AG09309 (cell line): ENCODE results near the gene AP1AR.
A peak's percentile ranks its signal among the peaks of the same experiment; 100 is the strongest.
"Not testable (repeated sequence)": the region's sequence is repeated elsewhere in the genome, so short reads cannot be mapped to it uniquely, and the experiment has no call there.

Experiments used
- DNase-seq: peaks from one replicate; pipeline ENCODE4 v3.0.0-alpha.2; 2010; ENCODE audit warnings: low read depth
- H3K4me3 ChIP-seq: 2 replicates; pipeline ENCODE4 v1.5.1; 2011; ENCODE audit warnings: mild to moderate bottlenecking, low read depth, low read length, moderate library complexity; ENCODE audit not compliant: control insufficient read depth
- CTCF ChIP-seq: IDR thresholded peaks from 2 replicates; pipeline ENCODE4 v1.5.1; 2011; ENCODE audit warnings: mild to moderate bottlenecking, low read depth, low read length, inconsistent platforms; ENCODE audit not compliant: insufficient read depth, control insufficient read depth; ENCODE audit errors: missing control alignments

Gene AP1AR

GRCh38 chr4:112296949-112297880 is 65.6 kb downstream of the AP1AR start, which contains the start of gene ALPK1:
ALPK1 (plus strand) TSS chr4:112297369.
- peak; percentile 81 for DNase-seq
- no peak for TF ChIP-seq CTCF
- peak within 1 kb of the TSS; percentile 50 for H3K4me3 ChIP-seq

- no peak for DNase-seq
- no peak overlapping the region for H3K4me3 ChIP-seq
- TF ChIP-seq CTCF: no peak
Measured at GRCh38 chr4:112299721-112300120, 68.1 kb downstream of the AP1AR start.

- no peak for TF ChIP-seq CTCF
- no peak for DNase-seq
- no peak overlapping the region for H3K4me3 ChIP-seq
Measured at GRCh38 chr4:112302320-112303274, 71.0 kb downstream of the AP1AR start.

- not testable (repeated sequence) for DNase-seq, H3K4me3 ChIP-seq
Measured at GRCh38 chr4:112305477-112305876, 73.9 kb downstream of the AP1AR start.

- DNase-seq, H3K4me3 ChIP-seq: not testable (repeated sequence)
Measured at GRCh38 chr4:112309263-112309791, 77.7 kb downstream of the AP1AR start.

GRCh38 chr4:112311516-112311915 is 79.9 kb downstream of the AP1AR start:
- no peak for DNase-seq
- no peak overlapping the region for H3K4me3 ChIP-seq
- TF ChIP-seq CTCF: no peak

GRCh38 chr4:112312610-112313239 is 81.1 kb downstream of the AP1AR start:
- no peak for TF ChIP-seq CTCF
- no peak overlapping the region for H3K4me3 ChIP-seq
- DNase-seq: no peak
